CD4-positive, alpha-beta T cell treated with Interleukin-17A for 1 hour (primary cell): ENCODE measurements around the gene HCN2.
"Not testable (repeated sequence)": the region's sequence is repeated elsewhere in the genome, so short reads cannot be mapped to it uniquely, and the experiment has no call there.

Experiments
- DNase-seq: peaks from one replicate; pipeline ENCODE4 v3.0.0-alpha.2; 2020

The HCN2 gene

DNA sequence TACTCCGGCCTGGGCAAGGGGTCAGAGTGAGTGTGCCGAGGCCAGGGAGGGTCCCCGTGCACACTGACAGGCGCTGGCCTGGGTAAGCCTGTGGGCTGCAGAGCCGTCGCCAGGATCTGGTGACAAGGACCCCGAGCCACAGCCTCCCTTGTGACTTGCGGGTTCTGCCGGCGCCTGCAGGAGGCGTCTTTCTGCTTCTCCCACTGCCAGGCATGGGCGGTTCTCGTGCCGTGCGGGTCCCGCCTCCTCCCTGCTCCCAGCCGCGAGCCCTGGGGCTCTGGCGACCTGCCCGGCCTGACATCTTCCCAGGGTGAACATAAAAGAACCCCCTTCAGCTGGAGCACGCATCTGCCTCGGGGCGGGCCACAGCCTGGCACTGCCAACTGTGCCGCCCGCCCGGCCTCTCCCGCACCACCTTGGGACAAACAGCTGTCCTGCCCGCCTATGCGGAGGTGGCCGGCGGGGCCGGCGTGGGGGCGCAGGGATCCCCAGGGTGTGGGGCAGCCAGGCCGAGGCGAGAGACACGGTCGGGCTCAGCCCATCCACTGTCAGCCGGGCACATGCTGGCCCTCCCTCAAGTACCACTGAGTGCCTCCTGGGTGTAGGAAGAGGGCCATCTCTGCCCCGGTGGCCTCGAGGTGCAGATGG lies 1.5 kb upstream of the HCN2 start:
- DNase-seq, result peak; percentile 73

GRCh38 chr19:588741-589692 lies 664 bp upstream of the HCN2 start:
- no peak for DNase-seq

GRCh38 chr19:590396-590745 lies 690 bp downstream of the HCN2 start:
- DNase-seq, result no peak

GRCh38 chr19:590750-591098 lies 1.0 kb downstream of the HCN2 start:
- no peak for DNase-seq

GRCh38 chr19:591099-591958 lies 1.6 kb downstream of the HCN2 start:
- DNase-seq, result no peak

DNA sequence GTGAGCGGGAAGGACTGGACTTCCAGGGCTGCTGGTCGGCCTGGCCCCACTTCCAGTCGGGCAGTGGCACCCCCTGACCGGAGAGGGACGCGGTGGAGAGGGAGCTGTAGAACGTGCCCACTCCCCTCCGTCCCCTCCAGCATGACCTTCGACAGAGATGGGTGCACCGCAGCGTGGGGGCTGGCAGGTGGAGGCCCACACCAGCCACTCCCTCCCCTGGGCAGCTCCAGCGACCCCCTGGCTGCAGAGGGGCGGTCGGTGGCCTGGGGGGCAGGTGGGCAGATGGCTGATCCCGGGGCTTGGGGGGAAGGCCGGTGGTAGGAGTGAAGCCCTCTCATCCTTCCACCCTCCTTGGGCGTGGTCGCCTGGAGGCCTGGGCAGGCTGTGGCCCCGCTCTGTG lies 2.4 kb downstream of the HCN2 start:
- DNase-seq, result no peak

DNA sequence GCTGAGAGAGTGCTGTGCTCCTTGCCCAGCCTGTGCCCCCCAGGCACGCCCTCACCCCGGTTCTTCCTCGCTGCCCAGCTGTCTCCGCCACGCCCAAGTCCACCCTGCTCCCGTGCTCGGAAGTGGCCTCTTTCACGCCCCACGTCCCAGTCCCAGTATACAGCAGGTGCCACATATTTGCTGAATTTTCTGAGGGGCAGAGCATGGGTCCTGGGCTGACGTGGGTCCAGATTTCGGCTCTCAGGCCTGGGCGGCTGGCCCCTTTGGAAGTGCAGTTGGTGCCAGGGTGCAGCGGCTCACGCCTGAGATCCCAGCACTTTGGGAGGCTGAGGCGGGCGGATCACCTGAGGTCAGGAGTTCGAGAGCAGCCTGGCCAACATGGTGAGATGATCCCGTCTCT lies 3.4 kb downstream of the HCN2 start:
- no peak for DNase-seq

DNA sequence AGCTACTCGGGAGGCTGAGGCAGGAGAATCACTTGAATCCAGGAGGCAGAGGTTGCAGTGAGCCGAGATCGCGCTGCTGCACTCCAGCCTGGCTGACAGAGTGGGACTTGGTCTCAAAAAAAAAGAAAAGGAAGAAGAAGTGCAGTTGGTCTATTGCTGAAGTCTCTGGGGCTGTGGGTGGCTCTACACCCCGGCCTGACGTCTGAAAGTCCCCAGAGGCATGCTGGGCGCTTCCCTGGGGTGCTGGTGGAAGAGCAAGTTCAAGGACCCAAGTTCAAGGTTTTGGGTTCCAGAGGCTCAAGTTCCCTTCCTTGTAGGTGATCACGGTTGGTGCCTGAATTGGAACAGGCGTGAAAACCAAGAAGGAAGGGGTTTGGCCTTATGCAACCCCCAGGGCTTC lies 3.8 kb downstream of the HCN2 start:
- no peak for DNase-seq

DNA sequence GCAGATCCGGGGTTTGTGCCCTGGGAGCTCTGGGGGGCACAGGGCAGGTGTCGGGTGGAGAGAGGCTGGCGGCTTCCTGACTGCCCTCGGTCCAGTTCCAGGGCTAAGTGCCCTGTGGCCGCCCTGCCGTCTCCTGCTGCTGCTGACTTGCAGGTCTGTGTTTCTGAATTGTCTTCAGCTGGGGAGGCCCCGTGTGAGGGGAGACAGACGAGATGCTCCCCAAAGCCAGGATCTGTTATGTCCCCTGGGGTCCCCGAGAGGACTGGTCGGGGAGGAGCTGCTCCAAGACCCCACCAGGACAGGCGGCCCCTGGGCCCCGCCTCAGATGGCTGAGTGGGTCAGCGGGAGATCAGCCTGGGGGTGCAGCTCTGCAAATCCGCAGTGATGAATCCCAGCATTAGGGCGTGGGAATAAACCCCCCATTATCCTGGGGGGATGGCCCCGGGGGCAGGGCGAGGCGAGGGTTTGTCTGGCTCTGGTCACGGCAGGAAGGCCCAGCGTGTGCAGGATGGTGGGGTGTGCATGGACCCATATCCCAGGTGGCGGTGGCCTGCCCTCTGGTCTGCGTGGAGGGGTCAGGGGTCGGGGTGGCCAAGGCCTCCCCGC lies 4.7 kb downstream of the HCN2 start:
- no peak for DNase-seq

- no peak for DNase-seq
Measured at GRCh38 chr19:595326-596262, 5.9 kb downstream of the HCN2 start.

GRCh38 chr19:596263-596655 lies 6.6 kb downstream of the HCN2 start:
- no peak for DNase-seq

- no peak for DNase-seq
Measured at GRCh38 chr19:597406-598315, 8.0 kb downstream of the HCN2 start.

DNA sequence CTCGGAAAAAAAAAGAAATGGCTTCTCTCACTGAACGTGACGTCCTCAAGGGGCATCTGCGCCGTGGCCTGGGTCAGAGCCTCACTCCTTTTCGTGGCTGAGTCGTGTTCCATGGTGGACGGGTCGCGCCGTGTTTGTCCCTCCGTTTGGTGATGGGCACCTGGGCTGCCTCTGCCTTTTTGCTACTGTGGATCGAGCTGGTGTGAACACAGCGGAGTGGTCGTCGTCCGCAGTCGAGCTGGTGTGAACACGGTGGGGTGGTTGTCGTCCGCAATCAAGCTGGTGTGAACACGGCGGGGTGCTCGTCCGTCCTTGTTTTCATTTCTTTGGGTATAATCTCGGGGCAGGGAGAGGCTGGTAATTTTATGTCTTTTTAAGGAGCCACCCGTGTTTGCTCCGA lies 11.6 kb downstream of the HCN2 start:
- DNase-seq, result no peak

GRCh38 chr19:601790-602189 lies 12.1 kb downstream of the HCN2 start:
- no peak for DNase-seq

- DNase-seq, result no peak
Measured at GRCh38 chr19:602391-603301, 13.0 kb downstream of the HCN2 start.

GRCh38 chr19:603302-603639 lies 13.6 kb downstream of the HCN2 start:
- not testable (repeated sequence) for DNase-seq

- not testable (repeated sequence) for DNase-seq
Measured at GRCh38 chr19:603779-604178, 14.1 kb downstream of the HCN2 start.

- peak; percentile 44 for DNase-seq
Measured at GRCh38 chr19:604355-604754, 14.7 kb downstream of the HCN2 start.

GRCh38 chr19:605061-605971 lies 15.6 kb downstream of the HCN2 start:
- peak; percentile 8 for DNase-seq
